ENCODE data around the gene USO1.

Gene USO1

GRCh38 chr4:75769036-75769435, 44.7 kb downstream of the USO1 start:
- H3K4me1 ChIP-seq (ENCODE audit: low read length): 0 out of 2 replicates have a peak, but pooled peaks cover 2% of the 10 kb centered on the region
- no peaks in the 10 kb centered on the region for H3K27me3 ChIP-seq (ENCODE audit: low read depth, low read length)
- no peak overlapping the region for H2AFZ ChIP-seq (ENCODE audit: low read depth, low read length)
- H4K20me1 ChIP-seq (ENCODE audit: insufficient read depth, low read length): no peaks in the 10 kb centered on the region
- H3K79me2 ChIP-seq (ENCODE audit: low read length): no peaks in the 10 kb centered on the region
- H3K36me3 ChIP-seq (replicated peaks; ENCODE audit: low read depth, low read length): peaks cover 24% of the 10 kb centered on the region
- no peak overlapping the region for H3K27ac ChIP-seq (ENCODE audit: low read length)
- no peak overlapping the region for H3K9ac ChIP-seq (ENCODE audit: low read length)
- TF ChIP-seq EZH2phosphoT487 (IDR thresholded peaks at IDR 0.05; ENCODE audit: low read depth): no peak
- TF ChIP-seq, protein P1, sequence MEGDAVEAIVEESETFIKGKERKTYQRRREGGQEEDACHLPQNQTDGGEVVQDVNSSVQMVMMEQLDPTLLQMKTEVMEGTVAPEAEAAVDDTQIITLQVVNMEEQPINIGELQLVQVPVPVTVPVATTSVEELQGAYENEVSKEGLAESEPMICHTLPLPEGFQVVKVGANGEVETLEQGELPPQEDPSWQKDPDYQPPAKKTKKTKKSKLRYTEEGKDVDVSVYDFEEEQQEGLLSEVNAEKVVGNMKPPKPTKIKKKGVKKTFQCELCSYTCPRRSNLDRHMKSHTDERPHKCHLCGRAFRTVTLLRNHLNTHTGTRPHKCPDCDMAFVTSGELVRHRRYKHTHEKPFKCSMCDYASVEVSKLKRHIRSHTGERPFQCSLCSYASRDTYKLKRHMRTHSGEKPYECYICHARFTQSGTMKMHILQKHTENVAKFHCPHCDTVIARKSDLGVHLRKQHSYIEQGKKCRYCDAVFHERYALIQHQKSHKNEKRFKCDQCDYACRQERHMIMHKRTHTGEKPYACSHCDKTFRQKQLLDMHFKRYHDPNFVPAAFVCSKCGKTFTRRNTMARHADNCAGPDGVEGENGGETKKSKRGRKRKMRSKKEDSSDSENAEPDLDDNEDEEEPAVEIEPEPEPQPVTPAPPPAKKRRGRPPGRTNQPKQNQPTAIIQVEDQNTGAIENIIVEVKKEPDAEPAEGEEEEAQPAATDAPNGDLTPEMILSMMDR (IDR thresholded peaks at IDR 0.05; ENCODE audit: low read depth, low read length): no peak
- H3K4me2 ChIP-seq (ENCODE audit: low read length): no peak overlapping the region
- H3K4me3 ChIP-seq (ENCODE audit: low read length): no peak overlapping the region
- H3K9me3 ChIP-seq (ENCODE audit: insufficient read depth, low read length): no peaks in the 10 kb centered on the region

DNA sequence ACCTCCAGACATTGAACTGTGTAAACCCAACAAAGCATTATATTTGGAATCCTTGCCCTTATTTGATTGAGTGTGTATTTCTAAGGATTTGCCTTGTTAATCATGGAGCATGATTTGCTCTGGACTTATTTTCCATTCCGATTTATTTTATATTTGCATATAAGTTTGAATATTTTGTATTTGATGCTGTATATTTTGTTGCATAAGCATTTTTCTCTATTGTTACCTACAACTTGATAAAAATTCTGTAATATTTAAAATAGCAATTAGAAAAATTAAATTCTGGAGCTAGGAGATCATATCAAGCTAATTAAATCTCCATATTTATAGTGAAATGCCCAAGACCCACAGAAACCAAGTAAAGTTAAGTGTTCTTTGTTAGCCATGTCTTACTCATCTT, 47.2 kb downstream of the USO1 start:
- H3K4me2 ChIP-seq (ENCODE audit: low read length): no peak overlapping the region
- peaks cover 47% of the 10 kb centered on the region for H3K36me3 ChIP-seq (replicated peaks; ENCODE audit: low read depth, low read length)
- no peaks in the 10 kb centered on the region for H3K27me3 ChIP-seq (ENCODE audit: low read depth, low read length)

DNA sequence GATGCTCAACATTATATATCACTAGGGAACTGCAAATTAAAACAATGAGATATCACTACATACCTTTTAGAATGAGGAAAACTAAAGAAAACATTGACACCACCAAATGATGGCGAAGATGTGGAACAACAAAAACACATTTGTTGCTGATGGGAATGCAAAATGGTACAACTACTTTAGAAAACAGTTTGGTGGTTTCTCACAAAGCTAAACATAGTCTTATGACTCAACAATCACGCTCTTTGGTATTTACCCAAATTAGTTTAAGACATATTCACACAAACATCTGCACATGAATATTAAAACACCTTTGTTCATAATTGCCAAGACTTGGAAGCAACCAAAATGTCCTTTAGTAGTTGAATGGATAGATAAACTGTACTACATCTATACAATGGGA, 53.2 kb downstream of the USO1 start:
- no peak overlapping the region for H2AFZ ChIP-seq (ENCODE audit: low read depth, low read length)
- peaks cover 64% of the 10 kb centered on the region for H3K36me3 ChIP-seq (replicated peaks; ENCODE audit: low read depth, low read length)
- no peaks in the 10 kb centered on the region for H4K20me1 ChIP-seq (ENCODE audit: insufficient read depth, low read length)
- H3K9ac ChIP-seq (ENCODE audit: low read length): no peak overlapping the region
- no peak overlapping the region for H3K27ac ChIP-seq (ENCODE audit: low read length)
- H3K27me3 ChIP-seq (ENCODE audit: low read depth, low read length): no peaks in the 10 kb centered on the region
- H3K4me1 ChIP-seq (ENCODE audit: low read length): peaks cover 8% of the 10 kb centered on the region; the same call in 1 of the 2 replicates
- H3K4me3 ChIP-seq (ENCODE audit: low read length): no peak overlapping the region
- H3K9me3 ChIP-seq (ENCODE audit: insufficient read depth, low read length): no peaks in the 10 kb centered on the region
- no peak overlapping the region for H3K4me2 ChIP-seq (ENCODE audit: low read length)
- TF ChIP-seq, protein P1 (IDR thresholded peaks at IDR 0.05; ENCODE audit: low read depth, low read length): no peak
- no peak for TF ChIP-seq EZH2phosphoT487 (IDR thresholded peaks at IDR 0.05; ENCODE audit: low read depth)
- H3K79me2 ChIP-seq (ENCODE audit: low read length): no peaks in the 10 kb centered on the region

More for the DNA sequence above, 47.2 kb downstream of the USO1 start:
- no peak overlapping the region for H3K27ac ChIP-seq (ENCODE audit: low read length)
- H3K79me2 ChIP-seq (ENCODE audit: low read length): no peaks in the 10 kb centered on the region
- H4K20me1 ChIP-seq (ENCODE audit: insufficient read depth, low read length): no peaks in the 10 kb centered on the region
- H3K4me1 ChIP-seq (ENCODE audit: low read length): 0 out of 2 replicates have a peak, but pooled peaks cover 2% of the 10 kb centered on the region
- no peaks in the 10 kb centered on the region for H3K9me3 ChIP-seq (ENCODE audit: insufficient read depth, low read length)
- no peak overlapping the region for H3K4me3 ChIP-seq (ENCODE audit: low read length)
- no peak overlapping the region for H2AFZ ChIP-seq (ENCODE audit: low read depth, low read length)
- no peak for TF ChIP-seq EZH2phosphoT487 (IDR thresholded peaks at IDR 0.05; ENCODE audit: low read depth)
- TF ChIP-seq, protein P1 (IDR thresholded peaks at IDR 0.05; ENCODE audit: low read depth, low read length): no peak
- no peak overlapping the region for H3K9ac ChIP-seq (ENCODE audit: low read length)

GRCh38 chr4:75779105-75779757, 54.9 kb downstream of the USO1 start:
- Histone ChIP-seq H3K36me3 (replicated peaks; ENCODE audit: low read depth, low read length) (peaks cover 74% of the 10 kb centered on the region), H2AFZ (ENCODE audit: low read depth, low read length) (no peak overlapping the region)
- no peak for TF ChIP-seq EZH2phosphoT487 (IDR thresholded peaks at IDR 0.05; ENCODE audit: low read depth)
- TF ChIP-seq, protein P1 (IDR thresholded peaks at IDR 0.05; ENCODE audit: low read depth, low read length): no peak

More at GRCh38 chr4:75779105-75779757, 54.9 kb downstream of the USO1 start:
- Histone ChIP-seq H3K27me3 (ENCODE audit: low read depth, low read length) (no peaks in the 10 kb centered on the region), H3K79me2 (ENCODE audit: low read length) (no peaks in the 10 kb centered on the region), H3K4me1 (ENCODE audit: low read length) (peaks cover 8% of the 10 kb centered on the region; the same call in 1 of the 2 replicates), H3K4me3 (ENCODE audit: low read length) (no peak overlapping the region), H4K20me1 (ENCODE audit: insufficient read depth, low read length) (no peaks in the 10 kb centered on the region), H3K4me2 (ENCODE audit: low read length) (no peak overlapping the region), H3K9ac (ENCODE audit: low read length) (no peak overlapping the region), H3K27ac (ENCODE audit: low read length) (no peak overlapping the region; the same call in 1 of the 2 replicates), H3K9me3 (ENCODE audit: insufficient read depth, low read length) (no peaks in the 10 kb centered on the region)
